NCI-H345 (cell line): ENCODE measurements around the gene ERN1.

ENCODE experiments used
- DNase-seq: peaks from one replicate; lab custom pipeline; 2025; lab: John Stamatoyannopoulos, UW

Gene ERN1

DNA sequence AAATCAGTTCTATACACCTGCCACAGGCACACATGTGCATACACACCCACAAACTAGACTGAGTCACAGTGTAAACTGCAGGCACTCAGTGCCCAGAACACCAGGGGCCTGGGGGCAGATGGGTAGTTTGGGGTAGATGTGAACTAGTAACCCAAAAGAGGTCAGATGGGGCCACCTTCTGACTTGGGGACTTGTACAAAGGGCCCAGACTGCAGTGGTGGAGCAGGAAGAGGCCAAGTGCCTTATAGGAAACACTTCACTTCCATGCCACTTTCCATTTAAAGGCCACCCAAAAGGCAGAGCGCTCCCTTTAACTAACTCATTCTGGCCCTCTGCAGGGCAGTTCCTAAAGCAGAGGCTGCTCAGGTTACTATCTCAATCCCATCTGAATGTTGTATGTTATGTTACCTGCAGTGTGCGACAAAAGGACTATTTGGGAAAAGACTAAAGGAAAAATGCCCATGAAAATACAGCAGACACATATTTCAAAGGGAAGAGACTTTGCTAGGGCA is 27.8 kb upstream of the ERN1 start:
- no peak for DNase-seq

DNA sequence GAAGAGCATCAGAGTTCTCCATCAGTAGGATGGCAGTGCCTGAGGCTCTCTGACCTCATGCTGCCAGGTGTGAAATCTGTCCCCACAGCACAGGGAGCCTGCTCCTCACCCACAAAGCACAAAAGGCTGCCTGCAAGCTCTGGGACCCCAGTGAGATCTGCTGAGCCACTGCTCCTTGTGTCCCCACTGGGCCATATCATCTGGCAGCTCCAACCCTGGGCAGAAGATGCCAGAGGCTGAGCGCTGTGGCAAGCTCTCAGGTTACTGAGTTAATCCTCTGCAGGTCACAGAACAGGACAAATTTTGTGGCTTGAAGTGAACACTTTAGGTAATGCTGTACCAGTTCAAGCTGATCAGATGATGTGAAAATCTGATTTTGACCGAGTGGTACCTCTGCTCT is 26.7 kb upstream of the ERN1 start:
- no peak for DNase-seq

DNA sequence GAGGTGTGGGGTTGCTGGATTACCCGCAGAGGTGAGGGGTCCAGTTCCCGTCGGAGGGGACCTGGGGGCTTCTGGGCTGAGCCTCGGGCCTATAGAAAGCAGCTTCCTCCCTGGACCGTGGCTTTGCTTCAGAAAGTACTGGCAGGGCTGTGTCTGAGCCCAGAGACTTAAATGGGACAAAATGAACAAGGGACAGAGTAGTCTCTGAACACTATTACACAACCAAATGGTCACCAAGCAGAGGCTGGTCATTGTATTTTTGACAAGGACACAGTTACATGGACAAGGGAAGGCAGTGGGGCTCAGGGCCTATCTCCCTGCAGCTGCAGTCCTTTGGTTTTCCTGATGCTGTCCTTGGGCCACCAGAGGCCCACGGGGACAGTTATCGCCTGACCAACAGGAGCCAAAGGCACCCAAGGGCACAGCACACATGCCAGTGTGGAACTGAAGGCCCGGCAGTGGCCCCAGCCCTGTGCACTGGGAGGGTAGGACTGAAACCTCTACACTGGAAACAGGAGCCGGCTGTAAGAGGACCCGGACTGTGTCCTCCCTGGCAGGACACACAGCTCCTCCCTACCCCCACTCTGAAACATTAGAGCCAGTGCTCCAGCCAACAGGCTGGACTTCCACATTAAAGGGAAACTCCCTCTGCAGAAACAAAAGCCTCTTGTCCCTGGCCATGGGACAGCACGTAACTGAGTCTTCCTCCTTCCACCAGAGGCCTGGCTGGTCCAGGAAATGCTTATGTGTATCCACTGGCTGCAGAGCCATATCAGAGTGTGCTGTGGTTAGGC is 26.0 kb upstream of the ERN1 start:
- no peak for DNase-seq

DNA sequence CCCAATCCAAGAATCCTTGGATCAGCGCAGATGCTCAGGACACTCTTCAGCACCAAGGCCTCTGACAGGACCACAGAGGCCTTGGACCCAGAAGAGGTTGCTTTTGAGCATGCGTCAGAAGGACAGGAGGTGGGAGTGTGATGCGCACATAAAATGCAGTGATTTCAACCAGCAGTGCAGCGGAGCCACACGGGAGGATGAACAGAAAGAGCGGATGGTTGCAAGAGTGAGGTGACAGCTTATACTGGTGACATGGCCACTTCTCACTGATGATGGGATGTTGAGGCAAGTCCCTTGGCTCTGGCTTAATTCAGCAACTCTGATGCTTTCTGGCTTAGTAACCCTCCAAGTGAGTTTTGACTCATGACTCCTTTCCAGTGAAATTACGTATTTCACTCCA is 25.2 kb upstream of the ERN1 start:
- no peak for DNase-seq

DNA sequence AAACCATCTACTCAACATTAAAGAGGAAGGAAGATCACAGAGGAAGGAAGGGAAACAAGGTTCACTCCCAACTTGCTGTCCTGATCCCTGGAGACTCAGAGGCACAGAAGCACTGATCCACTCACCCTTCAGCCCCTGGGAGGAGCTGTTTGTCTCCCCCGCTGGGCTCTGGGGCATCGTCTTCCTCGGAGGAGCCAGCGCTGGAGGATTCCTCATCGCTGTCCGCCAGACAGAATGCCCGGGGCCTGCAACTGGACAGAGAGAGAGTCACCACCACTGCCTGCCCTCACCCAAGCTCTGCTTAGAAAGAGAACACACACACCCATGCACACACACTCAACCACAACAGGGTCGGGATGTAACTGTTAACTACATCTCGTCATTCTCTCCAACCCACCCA is 24.8 kb upstream of the ERN1 start:
- DNase-seq: no peak

DNA sequence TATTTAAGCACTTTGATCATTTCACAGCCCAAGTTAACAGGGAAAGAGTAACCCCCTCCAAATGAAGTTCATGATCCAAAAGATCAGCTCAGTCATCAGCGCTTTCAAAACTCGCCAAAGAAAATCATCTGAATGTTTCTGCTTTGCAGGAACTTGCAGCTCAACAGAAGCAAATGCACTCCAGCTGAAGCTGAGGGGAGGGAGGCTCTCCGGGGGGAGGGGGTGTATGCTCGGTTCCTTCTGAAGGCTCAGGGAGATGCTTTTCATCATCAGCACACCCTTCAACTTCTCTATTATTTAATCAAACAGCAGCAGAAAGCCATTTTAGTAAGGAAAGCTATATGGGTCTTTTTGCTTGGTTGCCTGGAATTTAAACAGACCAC is 24.4 kb upstream of the ERN1 start:
- no peak for DNase-seq

DNA sequence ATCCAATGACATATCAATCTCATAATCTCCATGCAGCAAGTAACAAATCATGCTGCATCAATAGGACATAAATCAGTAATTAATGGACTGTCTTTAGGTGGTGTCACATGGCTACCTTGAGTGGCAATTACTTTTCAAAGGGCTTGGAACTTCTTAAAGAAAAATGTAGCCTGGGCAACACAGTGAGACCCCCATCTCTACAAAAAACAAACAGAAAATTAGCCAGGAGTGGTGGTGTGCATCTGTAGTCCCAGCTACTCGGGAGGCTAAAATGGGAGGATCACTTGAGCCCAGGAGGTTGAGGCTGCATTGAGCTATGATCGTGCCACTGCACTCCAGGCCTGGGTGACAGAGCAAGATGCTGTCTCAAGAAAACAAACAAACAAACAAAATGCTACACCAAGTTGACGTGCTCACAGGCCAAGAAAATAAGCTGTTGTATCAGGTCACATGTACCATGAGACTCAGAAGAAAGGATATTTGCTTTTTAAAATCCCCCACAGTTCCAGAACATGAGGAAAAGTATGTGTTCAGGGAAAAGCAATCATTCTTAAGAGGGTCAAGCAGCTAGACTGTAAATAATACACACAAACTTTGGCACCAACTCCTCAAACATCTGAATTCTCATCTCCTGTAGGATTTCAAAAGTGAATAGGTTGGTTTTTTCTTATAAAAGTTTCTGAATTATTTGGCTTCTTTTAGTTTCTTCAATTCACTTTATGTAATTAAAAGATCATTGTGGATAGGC is 23.8 kb upstream of the ERN1 start:
- no peak for DNase-seq

DNA sequence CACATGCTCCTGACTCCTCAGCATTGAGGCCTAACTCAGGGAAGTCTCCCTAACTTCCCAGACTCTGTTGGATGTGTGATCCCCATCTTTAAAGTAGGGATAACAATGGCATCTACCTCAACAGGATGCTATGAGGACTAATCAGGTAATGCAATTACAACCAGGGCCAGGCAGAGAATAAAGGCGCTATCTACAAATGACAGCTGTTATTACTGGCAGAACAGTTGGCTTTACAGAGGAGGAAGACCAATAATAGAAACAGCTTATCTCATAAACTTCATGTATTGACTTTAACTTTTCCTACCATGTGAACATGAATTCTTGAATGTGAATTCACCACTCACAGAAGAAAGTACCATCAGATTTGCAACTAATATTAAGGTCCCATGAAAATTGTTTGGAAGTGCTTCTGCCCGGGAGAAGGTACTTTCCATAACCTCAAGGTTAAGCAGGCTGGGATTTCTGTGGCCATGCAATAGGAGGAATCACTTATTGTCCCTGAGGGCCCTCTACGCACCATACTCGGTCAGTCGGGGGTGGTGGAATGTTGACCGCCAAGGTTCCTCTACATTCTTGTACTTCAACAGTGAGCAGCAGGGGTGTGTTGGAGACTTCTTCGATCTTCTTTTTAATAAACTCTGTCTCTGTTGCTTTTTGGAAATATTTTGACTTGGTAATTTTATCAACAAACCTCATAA is 22.6 kb upstream of the ERN1 start:
- no peak for DNase-seq

DNA sequence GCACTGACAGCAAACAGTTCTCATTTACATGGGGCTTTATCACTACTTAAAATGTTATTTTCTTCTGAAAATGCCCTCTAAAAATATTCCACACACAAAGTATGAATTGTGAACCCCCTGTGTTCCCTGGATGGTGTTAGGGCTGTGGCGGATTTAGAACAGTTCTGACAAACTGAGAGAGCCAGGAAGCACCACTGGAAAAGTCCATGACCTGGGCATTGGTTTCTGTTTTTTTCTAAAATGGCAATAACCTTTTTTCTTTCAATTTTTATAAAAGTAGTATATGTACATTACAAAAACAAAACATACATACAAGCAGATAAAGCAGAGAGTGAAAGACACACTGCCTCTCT is 21.0 kb upstream of the ERN1 start:
- no peak for DNase-seq

DNA sequence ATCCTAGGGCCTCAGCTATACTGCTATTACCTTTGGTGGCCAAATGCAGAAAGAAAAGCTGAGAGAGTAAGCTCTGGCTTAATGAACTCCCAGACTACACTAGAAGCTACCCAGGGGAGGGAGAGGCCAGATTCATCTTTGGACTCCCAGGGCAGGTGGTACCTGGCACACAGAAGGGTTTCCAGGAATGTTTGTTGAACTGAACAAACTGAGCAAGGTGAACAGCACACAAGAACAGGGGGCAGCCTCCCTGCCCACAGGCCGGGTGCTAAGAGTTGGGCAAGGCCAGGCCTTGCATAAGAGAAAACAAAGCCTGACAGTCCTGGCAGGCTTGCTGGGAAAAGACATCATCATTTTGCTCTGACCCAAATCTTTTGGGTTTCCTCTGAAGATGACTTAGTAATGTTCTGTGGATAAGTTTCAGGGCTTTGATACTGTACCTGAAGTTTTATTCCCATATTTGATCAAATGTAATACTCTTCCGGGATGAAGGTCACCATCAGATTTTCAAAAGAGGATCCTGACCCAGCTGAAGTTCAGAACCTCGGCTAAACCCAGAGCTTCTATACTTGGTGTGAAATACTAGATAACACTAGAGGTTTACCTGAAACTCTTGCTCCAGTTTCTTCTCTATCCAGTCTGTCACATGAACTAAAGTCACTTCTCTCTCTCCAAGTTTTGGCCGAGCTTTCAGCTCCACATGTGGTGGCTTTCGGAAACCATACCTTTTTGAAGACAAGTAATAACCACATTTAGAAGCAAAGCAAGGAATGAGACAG is 20.5 kb upstream of the ERN1 start:
- DNase-seq: no peak

DNA sequence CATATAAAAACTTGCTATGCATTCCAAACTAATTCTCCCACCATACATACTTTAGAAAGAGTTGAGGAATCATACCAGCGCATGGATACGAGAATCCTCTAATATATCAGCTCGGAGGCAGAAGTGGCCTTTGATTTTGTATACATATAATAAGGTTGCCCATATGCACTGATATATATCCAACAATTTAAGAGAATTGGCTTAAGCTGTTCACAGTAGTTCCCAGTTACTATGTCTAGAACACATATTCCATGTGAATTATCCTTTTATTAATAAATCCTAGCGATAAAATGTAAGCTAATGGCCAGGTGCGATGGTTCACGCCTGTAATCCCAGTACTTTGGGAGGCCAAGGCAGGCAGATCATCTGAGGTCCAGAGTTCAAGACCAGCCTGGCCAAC is 19.3 kb upstream of the ERN1 start:
- DNase-seq: no peak

DNA sequence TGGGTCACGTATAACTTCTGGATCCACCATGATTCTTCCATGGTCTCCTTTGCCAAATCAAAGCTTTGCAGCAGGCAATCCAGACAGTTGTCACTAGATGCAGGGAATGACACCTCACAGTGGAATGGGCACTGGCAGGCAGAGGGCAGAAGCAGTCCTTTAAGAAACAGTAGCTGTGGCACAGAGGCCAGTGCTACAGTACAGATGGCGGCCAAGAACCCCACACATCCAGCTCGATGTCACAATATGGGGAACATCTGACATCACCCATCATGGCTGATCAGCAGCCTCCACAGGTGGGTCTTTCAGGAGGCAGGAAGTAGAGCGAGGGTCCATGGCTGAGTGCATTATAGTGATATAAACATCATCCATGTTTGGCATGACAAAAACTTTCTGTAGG is 18.8 kb upstream of the ERN1 start:
- no peak for DNase-seq

DNA sequence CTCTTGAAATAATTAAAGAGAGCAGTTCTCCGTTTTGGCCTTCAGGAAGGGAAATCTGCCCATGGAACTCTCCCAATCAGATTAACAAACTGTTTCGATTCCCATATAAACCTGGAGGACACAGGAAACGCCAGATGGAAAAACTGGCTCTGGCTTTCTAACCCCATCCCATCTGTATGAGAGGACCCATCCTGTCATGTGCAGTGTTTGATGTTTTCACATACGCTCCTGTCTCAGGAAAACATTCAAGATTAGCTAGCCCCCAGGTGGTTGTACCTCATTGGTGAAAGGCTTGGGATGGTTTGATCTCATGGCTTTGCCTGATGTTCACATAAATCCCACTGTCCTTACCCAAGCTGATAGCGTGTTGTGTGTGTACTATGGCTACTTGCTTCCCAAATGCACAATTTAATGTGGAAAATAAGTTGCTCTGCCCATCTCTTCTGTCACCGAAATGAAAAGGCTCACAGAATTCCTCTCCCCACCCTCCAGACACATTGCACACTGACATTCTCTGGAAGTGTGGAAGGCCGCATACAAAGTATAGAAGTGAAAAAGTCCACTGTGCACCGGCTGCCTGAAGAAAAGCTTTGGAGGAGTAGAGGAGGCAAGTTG is 18.2 kb upstream of the ERN1 start:
- no peak for DNase-seq

DNA sequence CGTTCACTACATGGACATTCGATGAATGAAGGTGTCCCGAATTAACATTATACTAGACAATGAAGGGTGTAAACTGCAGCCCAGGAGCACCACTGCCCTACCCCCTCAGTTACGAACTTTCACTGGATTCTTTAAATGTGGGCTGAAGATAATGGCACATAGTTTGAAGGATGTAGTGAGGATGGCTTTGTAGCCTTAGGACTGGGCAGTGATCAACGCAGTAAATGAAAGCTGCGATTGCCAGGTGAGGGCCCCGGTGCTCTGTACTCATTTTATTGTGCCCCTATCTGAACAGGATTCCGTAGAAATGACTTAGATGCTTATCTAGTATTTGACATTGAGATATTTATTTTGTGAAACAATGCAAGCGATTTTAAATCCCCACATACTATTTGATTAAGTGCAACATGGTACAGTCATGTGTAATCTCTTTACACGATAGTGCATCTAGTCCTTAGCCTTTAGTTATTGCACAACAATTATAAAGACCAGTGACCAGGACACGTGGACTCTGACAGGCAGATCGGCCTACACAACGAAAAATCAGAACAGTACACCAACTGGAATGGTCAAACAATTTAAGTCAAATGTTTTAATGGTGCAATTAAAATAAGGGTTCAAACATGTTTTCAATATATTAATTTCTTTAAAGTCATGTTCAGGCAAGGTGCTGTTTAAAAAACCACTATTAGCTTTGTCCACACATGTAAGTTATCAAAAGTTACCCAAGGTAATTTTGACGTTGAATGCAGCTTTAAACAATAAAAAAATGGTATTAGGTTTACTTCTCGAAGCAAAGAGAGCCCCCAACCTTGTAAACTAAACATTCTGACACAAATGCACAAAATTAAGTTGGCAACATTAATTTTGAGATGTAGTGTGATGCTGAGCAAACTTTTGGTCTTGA is 17.4 kb upstream of the ERN1 start:
- no peak for DNase-seq

DNA sequence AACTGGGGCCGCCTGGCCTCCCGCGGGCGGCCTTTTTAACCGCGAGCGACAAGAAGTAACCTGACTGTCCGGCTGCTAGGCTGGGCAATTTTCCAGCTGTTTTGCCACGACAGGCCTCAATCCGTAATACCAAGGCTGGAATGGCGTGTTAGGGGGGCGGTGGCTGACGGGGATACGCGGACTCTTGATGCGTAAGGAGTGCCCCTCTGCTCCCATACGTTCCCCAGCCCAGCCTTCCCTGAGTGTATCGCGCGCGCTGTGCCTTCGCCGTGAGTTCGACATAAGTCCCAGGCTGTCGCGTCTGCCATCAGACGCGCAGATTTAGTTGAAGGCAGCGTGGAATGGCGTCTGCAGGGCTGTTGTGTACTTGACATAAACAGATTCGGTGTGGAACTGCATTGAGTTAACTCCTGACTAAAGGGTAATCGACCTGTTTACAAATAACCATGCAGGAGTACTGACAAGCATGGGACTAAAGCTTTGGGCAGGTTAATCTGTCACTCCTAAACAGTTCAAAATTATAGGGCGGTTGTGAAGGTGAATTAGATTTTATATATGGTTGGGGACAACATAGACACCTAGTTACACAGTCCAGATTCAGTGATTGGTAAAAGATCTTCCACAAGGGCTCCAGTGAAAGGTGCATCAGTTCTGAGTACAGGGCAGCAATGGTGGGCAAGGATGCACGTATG is 16.6 kb upstream of the ERN1 start:
- DNase-seq: peak; percentile 61

DNA sequence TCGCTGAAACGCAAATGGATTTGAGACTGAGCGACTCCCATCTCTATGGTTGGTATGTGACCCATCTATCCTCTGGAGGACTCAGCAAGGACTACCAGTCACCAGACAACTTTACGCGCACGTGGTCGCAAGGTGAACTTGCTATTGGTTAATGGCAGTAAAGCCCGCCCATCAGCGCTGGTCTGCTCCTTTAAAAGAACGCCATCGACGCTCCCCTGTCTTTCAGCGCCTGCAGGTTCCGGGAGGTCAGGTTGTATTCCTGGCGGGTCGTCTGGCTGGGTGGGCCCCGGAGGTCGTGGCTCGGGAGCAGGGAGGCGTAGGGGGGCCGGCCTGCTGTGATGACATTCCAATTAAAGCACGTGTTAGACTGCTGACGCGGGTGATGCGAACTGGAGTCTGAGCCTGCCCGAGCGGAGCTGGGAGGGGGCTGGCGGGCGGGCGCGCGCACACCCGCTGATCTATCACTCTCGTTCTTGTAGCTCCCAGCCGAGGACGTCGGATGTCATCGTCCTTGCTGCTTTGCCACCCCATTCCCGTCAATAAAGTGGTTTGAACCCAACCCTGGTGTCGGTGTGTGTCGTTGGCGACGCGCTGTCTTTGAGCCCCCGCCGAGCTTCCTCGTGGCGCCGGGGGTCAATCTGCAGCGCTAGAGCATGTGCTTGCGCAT is 15.9 kb upstream of the ERN1 start:
- peak; percentile 98 for DNase-seq

DNA sequence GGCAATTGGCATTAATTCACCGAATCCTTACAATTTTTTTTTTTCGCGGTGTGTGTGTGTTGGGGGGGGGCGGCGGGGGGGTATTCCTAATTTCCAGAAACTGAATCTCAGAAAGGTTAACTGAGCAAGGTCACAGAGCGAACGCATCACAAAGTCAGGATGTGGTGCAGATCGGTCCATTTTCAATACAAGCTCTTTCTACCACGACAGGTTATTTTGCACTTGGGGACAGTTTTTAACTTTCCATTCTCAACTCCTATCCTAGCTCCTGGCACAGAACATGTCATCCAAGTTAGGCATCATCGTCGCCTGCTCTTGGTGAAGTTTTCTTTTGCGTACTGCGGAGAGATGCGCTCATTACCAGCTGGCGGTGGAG is 15.4 kb upstream of the ERN1 start:
- DNase-seq: no peak

DNA sequence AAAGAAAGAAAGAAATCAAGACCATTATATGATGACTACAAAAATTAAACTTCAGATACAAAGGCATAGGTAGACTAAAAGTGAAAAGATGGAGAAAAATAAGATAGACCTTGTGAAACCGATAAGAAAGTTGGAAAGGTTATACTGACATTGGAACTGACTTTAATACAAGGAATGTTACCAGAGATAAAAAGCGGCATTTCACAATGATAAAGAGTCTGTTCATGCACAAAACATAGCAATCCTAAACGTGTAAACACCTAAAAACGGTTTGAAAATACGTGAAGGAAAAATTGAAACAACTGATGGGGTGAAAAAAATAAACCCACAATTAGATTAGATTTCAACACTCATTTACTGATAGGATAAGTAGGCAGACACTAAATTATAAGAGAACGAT is 9.6 kb upstream of the ERN1 start:
- DNase-seq: no peak

DNA sequence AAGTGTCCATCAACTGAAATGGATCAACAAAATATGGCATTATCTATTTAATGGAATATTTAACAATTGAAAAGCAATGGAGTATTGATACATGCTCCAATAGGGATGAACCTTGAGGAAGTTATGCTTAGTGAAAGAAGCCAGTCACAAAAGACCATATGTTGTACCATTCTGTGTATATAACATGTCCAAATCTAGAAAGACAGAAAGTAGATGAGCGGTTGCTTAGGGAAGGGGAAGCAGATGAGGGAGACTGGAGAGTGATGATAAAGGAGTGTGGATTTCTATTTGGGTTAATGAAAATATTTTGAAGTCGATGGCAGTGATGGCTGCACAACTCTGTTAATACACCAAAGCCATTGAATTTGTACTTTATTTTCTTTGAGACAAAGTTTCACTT is 8.5 kb upstream of the ERN1 start:
- DNase-seq: no peak

DNA sequence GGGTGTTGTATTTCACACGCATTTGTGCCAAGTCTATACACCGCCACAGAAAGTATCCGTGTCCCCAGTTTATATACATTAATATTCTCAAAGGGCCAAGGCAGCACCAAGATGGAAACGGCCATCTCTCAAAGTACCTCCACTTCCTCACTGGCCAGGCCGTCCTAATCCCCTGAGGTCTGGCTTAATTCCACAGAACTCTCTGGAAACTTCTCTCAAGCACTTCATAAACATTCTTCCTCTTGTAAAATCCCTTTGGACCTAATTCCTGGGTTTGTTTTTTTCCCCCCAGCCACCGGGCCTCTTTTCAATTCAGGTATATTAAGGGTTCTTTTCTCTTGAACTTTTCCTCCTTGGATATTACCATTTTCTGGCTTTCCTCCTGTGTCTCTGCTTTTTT is 5.1 kb upstream of the ERN1 start:
- no peak for DNase-seq
